Dermis microvascular lymphatic vessel endothelial cell (primary cell): Measurements from ENCODE around the gene CASP8. TPM values are rescaled to one million over a fixed set of nuclear protein-coding genes. Genes with fewer than 3 reads are reported as not detected.

ENCODE experiments used
- DNase-seq, 2 donors: peaks; one replicate each; pipeline versions ENCODE4 v3.0.0 to v3.0.0-alpha.2; 2010; ENCODE audit warnings: low read depth in 2 of 2
- total RNA-seq: library from RNA; depleted of rRNA; stranded (reverse); fragments of >200 nt; gene quantifications from 2 replicates; pipeline ENCODE4 v1.2.1, GENCODE V29; 2014

Gene CASP8
- total RNA-seq, 1 donor from 2014 or later, result 10.0 TPM

DNA sequence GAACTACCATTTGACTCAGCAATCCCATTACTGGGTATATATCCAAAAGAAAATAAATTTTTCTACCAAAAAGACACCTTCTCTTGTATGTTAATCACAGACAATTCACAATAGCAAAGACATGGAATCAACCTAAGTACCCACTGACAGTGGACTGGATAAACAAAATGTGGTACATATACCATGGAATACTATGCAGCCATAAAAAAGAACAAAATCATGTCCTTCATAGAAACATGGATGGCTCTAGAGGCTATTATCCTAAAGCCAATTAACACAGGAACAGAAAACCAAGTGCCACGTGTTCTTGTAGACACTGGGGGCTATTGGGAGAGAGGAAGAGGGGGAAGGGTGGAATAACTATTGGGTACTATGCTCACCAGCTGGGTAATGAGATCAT is 69.1 kb downstream of the CASP8 start:
- DNase-seq, result no peak

Other genes starting within 250 kb of the CASP8 start
- 7.8 and 9.6 TPM in 2 replicates for gene HYCC2, start 188.9 kb upstream of the CASP8 start, total RNA-seq
- 45.4 and 75.0 TPM in 2 replicates for gene NDUFB3, start 188.5 kb upstream of the CASP8 start, total RNA-seq
- gene CFLAR, start 144.4 kb upstream of the CASP8 start, total RNA-seq, result 86.8 and 95.6 TPM in 2 replicates
- gene CASP10, start 77.4 kb upstream of the CASP8 start, total RNA-seq, result 40.7 and 46.2 TPM in 2 replicates
- gene FLACC1, start 96.8 kb downstream of the CASP8 start, total RNA-seq, result 0.13 and 0.39 TPM in 2 replicates
- 27.1 and 30.2 TPM in 2 replicates for gene TRAK2, start 190.9 kb downstream of the CASP8 start, total RNA-seq
- 15.2 and 20.5 TPM in 2 replicates for gene STRADB, start 191.2 kb downstream of the CASP8 start, total RNA-seq